H4 (cell line): ENCODE data around the gene APRT. TPM values are rescaled to one million over a fixed set of nuclear protein-coding genes. Genes with fewer than 3 reads are reported as not detected.
"Not testable (repeated sequence)": the region's sequence is repeated elsewhere in the genome, so short reads cannot be mapped to it uniquely, and the experiment has no call there.

Source experiments
- DNase-seq: peaks from one replicate; pipeline ENCODE4 v3.0.0-alpha.2; 2015; ENCODE audit warnings: low spot score
- total RNA-seq: library from RNA; depleted of rRNA; stranded (reverse); fragments of >200 nt; shearing (Covaris generic); gene quantifications from 2 replicates; pipeline ENCODE4 v1.2.3, GENCODE V29; 2014

The APRT gene
- total RNA-seq, 1 experiment from 2014 or later: 401 TPM

DNA sequence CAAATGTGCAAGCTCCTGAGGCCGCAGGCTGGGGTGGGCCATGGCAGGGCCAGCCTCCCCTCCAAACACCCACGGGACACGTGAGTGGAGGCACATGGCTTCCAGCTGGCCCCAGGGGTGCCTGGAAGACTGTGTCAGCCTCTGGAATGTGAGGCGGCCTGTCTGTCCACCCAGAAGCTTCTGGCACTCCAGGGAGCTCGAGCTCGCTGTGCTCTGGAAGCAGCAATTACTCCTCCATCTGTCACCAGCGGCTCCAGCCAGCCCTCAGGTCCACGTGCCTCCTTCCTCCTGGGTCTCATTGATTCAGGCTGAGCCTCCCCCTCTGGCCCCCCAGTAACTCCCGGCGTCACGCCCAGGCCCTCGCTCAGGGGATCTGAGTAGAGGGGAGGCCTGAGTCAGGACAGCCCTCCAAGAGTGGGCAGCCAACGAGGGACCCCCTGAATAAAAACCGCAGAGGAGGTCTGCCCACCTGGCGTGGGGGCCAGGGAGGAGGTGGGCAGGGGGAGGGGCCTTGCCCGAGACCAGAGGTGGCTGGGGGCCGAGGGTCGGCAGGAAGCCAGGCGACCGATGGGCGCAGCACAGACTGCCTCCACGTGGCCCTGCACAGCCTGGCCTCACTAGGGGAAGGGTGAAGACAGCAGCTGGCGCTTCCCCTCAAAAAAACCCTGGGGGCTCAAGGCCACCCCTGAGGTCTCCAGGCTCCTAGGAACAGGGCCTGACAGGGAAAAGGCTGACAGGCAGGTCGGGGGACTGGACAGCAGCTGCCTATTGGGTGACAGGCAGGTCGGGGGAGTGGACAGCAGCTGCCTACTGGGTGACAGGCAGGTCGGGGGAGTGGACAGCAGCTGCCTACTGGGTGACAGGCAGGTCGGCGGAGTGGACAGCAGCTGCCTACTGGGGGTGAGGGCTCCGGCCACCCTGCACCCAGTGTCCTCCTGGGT lies 38.6 kb downstream of the APRT start:
- DNase-seq: peak; percentile 66

GRCh38 chr16:88771781-88772180 lies 39.9 kb downstream of the APRT start:
- DNase-seq: not testable (repeated sequence)

GRCh38 chr16:88771294-88771772 lies 40.4 kb downstream of the APRT start:
- no peak for DNase-seq

- DNase-seq: peak; percentile 98
These were observed 41.1 kb downstream of the APRT start for GRCh38 chr16:88770461-88771293.

GRCh38 chr16:88769617-88770460 lies 41.9 kb downstream of the APRT start:
- DNase-seq: no peak

DNA sequence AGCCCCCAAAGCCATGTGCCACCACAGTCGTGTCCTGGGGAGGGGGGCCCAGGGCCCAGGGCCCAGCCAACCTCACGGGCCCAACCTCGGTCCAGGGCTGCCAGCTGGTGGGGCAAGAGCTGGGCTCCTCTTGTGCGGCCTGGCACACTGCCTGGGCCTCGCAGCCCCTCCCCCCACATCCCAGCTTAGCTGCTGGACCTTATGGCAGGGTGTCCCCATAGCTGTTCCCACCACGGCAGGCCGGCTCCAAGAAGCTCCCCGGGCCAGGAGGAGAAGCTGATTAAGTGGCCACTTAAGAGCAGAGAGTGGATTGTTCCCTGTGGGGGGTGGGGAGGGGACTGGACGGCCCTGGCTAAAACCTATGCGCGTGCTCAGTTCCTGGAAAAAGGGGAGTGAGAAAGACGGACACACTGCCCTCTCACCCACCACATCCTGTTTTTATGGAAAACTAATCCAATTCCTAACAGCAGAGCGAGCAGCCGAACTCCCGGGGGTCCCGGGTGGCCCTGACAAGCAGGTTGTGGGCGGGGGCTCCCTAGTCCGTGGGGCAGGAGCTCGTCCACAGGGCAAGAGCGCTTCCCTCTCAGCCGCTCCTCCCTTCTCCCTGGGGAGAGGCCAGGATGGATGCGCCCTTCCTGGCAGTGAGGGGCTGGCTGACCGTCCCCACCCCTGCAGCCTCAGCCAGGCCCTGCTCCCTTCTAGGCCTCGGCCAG lies 43.5 kb downstream of the APRT start:
- no peak for DNase-seq

DNA sequence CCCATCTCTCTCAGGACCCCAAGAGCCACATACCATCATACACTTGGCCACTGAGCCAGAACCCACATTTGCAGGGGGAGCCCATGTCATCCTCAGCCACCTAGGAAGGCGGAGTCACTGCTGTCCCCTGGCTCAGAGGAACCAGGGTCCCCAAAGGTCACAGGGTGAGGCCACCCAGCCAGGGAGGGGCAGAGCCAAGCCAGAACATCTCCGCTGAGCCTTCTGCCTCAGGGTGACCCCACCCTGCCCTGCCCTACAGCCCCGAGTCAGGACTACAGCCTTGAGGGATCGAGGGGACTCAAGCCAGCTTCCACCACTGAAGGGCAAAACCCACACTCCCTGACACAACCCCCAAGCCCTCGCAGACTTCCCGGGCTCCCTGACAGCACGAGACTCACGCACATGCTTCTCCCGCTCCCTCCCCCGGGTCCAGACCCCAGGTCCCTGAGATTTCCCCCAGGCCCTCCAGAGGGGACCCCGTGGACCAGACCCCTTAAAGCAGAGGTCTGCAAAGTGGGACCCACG lies 44.1 kb downstream of the APRT start:
- no peak for DNase-seq

DNA sequence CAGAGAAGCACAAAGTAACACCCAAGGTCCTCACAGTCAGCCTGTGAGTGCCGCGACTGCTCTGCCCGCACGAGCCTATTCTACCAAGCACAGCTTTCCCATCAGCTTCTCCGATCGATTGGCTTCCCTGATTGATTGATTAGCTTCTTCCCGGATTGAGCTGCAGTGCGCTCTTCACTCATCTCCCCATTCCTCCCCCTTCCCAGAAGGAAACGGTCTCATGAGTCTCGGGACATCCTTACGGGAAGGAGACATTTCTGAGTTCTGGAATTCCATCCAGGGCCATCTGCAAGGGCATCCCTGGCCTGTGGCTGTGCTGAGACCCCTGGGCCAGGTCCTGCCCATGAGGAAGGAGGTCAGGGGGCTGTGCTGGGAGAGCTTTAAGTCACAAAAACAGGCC lies 44.8 kb downstream of the APRT start:
- no peak for DNase-seq

- no peak for DNase-seq
These were observed 46.8 kb downstream of the APRT start for GRCh38 chr16:88764913-88765349.

DNA sequence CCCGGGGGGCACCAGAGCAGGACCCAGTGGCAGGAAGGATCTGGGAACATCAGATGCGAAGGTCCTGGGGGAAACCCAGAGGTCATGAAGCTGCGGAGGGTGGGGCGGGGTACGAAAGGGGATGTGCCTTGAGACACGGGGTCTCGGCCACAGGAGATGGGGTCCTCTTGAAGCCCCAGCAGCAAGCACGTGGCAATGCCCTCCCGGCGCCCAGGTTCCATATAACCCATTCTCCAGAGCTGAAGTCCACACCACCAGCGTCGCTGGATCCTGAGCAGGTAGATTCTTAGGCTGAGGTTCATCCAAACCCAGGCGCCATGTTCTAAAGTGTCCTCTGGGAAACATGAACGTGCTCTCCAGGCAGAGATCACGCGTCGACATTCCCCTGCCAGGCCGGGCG lies 47.6 kb downstream of the APRT start:
- no peak for DNase-seq

GRCh38 chr16:88763502-88764053 lies 48.1 kb downstream of the APRT start:
- no peak for DNase-seq

- DNase-seq: no peak
These were observed 48.8 kb downstream of the APRT start for GRCh38 chr16:88762941-88763340.

GRCh38 chr16:88762258-88762870 lies 49.4 kb downstream of the APRT start:
- DNase-seq: no peak

GRCh38 chr16:88761830-88762229 lies 49.9 kb downstream of the APRT start:
- DNase-seq: no peak

DNA sequence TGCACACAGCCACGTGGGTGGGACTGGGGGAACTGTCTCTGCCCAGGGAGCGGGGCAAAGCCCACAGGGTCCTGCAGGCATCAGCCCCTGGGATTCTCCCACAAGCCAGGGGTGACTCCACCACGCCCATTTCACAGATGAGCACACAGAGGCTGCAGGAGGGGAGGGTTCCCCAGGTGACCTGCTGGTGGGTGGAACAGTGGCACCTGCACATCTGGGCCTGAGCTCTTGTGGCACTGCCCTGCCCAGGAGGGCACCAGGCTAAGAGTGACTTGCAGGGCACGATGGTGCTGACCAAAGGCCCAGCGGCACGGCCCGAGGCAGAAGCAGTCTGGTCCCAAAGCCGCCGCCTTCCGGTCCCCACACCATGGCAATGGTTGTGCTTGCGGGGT lies 50.6 kb downstream of the APRT start:
- no peak for DNase-seq

GRCh38 chr16:88760424-88761142 lies 51.1 kb downstream of the APRT start:
- no peak for DNase-seq

GRCh38 chr16:88759976-88760350 lies 51.8 kb downstream of the APRT start:
- DNase-seq: no peak
